GM13976 (cell line): ENCODE results near the gene HSF2BP.
"Not testable (repeated sequence)": the region's sequence is repeated elsewhere in the genome, so short reads cannot be mapped to it uniquely, and the experiment has no call there.

ENCODE experiments used
- DNase-seq: peaks from one replicate; pipeline ENCODE4 v3.0.0; 2012; ENCODE audit warnings: low spot score
- in situ Hi-C: fragments of 300-500 bp; cut with MboI; formaldehyde crosslinking; loops from one replicate; pipeline ENCODE4 v1.12.0; 2022; ENCODE audit warnings: low sequenced_read_pairs, mixed read lengths, inconsistent platforms; ENCODE audit not compliant: unreplicated experiment

Gene HSF2BP

DNA sequence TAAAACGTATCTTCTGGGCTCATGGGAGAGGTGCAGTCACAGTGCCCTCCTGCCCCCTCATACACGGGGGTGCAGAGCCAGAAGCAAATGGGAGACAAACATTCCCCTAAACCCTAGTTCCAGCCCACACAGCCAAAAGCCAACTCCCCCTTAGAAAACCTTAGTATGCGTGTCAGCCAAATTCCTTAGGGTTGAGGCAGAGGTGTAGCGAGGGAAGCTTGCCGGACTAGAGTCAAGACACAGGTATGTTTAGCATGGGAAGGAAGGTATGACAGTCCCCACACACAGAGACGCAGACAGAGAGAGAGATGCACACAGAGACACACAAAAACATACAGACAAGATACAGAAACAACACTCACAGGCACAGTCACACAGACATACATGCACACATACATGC, 141.6 kb downstream of the HSF2BP start:
- in situ Hi-C loops, DNase-seq: not testable (repeated sequence)

DNA sequence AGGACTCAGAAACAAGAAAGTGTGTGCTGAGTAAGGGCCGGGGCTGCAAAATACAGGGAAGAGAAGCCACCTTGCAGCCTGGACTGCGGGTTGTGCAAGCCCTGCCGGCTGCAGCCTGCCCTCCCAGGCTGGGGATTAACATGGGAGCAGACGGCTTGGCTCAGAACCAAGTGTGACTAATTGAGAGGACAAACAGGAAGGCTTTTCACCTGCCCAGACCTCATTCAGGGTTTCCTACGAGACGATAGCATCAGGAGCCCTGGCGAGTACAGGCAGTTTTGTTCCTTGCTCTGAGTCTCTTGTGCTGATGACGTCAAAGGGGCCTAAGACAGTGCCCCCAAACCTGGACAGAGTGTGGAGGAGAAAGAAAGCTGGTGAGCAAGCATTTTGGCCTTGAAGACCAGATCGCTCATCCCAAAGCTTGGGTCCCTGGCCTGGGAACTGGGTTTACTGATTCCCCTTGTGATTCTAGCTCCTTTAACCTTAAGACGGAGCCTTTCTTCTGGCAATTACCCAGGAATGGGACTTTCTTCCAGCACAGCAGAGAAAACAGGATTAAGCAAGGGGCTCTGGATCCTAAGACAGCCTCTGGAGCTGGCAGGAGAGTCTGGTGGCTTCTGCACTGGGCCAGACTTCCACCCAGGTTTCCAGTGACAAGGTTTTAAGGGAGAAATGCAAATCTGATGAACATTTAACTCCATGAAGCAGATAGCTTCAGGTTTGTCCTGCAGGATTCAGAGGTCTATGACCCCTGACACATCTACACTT, 142.2 kb downstream of the HSF2BP start:
- DNase-seq, in situ Hi-C loops: not testable (repeated sequence)

DNA sequence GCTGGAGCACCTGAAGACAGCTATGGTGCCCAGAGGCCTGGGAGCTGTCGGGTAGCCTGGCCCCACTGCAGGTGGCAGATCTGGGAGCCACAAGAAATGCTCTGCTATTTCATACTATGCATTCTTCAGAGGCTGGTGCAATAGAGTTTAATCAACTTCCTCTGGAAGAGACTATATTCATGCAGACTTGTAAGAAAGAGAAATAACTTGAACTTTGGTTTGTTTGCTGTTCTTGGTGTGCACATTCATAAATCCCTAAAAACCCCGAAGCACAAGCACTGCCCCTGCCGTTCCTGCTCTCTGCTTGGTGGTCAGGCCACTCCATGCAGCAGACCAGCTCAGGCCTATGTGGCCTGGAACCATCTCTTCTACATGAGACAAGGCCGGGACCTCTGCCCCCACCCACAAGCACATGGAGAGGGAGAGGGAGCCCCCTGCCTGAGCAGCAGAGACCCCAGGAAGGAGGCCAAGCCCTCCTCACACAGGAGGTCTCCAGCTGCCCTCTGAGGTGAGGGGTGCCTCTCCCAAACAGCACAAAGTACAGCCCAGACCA, 142.9 kb downstream of the HSF2BP start:
- in situ Hi-C loops, DNase-seq: not testable (repeated sequence)

DNA sequence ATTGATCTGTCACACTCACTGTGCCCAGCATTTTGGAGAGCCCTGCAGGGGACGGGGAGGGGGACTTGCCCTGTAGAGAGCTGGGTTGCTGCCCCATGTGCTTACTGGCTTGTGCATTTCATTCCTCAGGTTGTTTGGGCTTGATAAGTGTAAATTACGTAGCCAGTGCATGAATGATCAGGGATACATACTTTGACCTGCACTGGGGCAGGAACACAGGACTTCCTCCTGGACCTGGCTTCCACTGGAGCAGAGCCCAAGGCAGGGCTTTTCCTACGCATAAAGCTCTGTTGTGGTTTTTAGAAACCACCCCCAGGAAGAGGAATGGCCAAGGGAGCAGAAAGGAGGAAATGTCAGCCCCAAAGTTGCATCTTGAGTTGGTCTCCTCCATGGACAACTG, 144.5 kb downstream of the HSF2BP start:
- not testable (repeated sequence) for DNase-seq

DNA sequence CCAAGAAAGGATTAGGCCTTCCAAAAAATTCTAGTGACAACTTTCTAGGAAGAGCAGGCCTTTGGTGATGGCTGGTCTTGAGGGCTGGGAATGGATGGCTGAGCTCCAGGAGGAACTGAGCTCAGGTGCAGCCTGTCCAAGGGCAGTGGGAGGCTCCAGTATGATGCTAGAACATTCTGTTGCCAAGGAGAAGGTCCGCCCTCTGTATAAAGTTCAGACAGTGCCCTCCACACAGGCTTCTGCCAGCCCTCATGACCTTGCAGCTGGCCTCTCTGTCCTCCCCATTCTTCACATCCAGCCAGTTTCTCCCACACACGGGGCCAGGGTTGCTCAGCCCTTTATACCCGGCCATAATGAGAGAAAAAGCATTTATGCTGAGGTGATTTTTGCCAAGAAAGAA, 146.3 kb downstream of the HSF2BP start:
- DNase-seq, result not testable (repeated sequence)

More for the DNA sequence above, 144.5 kb downstream of the HSF2BP start:
- in situ Hi-C loops, result not testable (repeated sequence)

DNA sequence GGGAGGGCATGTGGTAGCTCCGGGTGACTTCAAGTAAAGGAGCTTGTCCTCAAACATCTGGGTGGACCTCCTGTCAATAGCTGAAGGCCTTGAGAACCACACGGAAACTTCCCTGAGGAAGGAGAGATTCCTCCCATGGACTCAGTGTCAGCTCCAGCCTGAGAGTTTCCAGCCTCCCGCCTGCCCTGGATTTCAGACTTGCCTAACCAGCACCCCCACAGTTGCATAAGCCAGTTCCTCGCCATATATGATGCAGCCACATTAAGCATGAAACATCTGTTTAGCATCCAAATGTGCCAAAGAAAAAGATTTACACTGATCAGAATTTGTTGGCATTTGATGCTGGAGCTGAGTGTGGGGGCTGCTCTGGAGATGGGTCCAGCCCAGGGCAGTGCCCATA, 148.1 kb downstream of the HSF2BP start:
- DNase-seq, in situ Hi-C loops: not testable (repeated sequence)

More for the DNA sequence above, 146.3 kb downstream of the HSF2BP start:
- in situ Hi-C loops, result not testable (repeated sequence)

DNA sequence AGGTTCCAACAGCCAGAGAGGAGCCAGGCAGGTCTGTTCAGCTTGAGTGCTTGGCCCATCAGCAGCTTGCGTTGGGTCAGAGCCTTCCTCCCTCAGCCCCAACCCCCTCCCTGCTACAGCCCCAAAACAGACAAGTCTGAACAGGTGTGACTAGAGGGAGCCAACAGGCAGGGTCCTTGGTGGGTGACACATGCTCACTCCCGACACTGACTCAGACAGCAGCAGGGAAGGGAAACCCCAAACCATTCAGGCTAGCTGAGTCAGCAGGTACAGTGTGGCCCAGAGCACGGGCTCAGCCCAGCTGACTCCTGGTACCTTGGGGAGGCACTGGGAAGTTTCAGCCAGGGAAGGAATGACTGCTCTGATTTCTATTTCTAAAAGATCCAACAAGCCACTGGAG, 148.6 kb downstream of the HSF2BP start:
- in situ Hi-C loops, DNase-seq: not testable (repeated sequence)

DNA sequence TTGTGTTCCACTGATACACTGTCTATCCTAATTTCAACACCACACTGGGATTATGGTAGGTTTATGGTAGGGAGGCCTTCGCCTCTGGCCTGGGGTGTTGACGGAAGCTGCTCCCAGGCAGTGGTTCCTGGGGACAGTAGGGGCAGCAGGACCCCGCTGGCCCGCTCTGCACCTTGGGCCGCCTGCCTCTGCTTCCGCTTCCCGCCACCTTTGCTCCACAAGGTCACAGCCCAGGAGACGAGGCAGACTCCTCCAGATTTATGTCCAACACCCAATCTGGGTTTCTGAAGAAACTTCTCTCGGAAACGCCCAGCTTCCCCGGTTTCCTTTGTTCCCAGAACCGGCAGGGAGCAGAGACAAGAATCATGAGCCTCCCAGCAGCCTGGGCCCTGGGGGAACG, 155.4 kb downstream of the HSF2BP start:
- in situ Hi-C loops, DNase-seq: not testable (repeated sequence)

DNA sequence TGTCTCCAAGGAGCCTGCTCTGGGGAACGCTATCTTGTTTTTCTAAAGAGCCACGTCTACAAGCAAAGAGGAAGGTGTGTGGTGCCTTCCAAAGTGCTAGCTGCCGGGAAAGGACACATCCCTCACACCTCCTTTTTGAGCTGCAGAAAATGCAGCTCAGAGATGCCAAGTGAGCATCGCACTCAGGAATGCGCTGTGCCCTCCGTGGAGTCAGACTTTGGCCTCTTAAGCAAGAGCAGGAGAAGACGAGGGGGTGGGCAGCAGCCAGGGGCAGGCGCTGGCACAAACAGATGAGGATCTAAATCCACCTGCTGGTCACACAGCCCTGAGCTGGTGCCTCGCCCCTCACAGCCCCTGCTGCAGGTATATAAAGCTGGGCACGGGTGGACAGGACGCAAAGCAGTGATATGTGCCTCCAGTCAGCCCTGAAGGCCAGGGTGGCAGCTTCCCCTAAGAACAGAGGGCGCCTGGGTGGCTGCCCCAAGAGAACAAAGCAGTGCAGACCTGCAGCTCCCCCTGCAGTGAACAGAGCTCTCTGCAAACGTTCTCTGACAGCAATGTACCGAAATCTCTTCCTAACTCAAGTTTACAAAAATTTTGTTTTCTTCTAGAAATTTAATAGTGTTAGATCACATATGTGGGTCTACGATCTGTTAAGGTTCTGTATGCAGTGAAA, 156.1 kb downstream of the HSF2BP start:
- in situ Hi-C loops, DNase-seq: not testable (repeated sequence)

DNA sequence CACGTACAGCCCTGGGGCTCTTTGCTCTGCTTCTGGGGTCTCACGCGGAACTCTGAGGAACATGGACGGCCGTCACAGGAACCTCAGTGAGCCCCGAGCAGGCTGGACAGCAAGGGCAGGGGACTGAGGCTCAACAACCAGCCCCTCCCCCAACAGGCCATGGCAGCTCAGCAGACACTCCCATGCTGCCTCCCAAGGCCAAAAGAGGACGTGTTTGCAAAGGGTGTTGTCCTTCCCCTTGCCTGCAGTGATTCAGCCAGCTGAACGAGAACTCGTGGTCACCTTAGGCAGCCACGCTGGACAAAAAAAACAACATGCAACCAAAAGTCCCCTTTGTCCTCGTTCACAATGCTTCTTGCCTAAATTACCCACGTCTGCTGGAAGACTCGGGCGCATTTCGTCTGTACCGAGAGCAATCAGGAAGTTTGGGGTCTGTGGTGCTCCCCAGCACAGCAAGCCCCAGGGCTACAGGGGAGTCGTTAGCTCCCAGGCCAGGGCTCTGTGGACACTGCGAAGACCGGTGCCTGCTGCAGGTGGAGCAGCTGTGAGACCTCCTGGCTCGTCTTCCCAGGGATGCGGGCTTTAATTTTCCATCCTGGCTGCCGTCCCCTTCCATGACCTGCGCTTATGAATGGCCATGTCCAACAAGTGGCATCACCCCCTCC, 156.7 kb downstream of the HSF2BP start:
- in situ Hi-C loops, DNase-seq: not testable (repeated sequence)

DNA sequence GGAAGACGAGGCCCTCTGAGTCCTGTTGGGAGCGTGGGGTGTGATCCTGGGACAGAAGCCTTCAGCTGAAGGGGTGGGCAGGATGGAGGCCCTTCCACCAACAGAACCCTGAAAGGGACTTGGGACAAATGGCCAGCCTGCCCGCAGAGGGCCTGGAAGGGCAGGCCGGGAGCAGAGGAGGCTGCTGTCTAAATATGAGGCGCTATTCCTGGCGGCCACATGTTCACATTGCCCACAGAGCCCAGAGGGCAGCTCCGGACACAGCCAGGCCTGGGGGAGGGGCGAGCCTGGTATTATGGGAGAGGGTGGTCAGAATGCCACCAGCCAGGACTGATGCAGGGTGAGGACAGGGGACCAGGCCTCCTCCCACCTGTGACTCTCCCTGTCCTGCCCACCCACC, 160.4 kb downstream of the HSF2BP start:
- DNase-seq, in situ Hi-C loops: not testable (repeated sequence)

DNA sequence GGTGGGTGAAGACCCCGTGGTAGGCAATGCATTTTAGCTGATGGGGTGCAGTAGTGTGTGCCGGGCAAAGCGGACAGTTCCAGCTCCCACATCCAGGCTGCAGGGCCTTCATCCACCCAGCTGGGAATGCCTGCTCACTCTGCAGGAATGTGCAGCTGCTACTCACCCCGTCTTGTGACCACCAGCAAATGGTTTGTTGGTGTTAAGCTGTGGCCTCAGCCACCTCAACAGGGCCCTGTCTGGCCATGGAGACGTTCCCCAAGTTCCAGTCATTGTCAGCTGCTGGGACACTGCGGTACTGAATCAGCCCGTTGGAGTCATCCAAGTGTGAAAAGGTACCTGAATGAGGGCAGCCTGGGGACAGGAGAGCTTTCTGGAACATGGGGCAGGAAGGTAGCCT, 161.2 kb downstream of the HSF2BP start:
- DNase-seq, in situ Hi-C loops: not testable (repeated sequence)

DNA sequence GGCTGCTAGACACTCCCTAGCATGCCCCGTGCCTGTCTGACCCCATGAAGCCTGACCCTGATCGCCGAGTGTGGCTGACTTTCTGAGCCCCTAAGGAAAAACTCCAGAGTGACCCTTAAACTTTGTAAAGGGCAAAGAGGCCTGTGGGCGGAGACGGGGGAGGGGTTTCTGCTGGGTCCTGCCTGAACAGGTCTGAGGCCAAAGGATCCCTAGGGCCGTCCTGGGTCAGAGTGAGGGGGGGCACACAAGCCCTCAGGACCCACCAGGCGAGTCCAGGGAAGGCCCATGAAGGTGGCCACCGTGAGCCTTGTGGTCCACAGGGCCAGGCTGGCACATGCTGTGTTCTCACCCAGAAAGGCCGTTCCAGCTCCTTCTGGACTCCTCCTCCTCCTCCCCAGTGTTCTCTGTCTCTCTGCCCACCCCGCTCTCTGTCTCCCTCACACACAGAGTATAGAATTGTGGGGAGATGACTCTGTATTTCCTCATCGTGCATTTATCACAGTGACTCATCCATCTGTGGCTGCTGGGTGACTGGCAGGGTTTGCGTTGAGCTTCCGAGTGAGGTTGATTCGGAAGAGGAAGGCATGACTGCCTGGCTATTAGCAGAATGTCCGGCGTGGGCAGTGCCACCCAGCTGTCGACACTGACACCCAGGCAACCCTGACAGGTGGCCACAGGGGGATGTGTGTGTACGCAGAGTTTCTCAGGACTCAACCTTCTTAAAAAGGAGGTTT, 164.8 kb downstream of the HSF2BP start:
- DNase-seq, in situ Hi-C loops: not testable (repeated sequence)

DNA sequence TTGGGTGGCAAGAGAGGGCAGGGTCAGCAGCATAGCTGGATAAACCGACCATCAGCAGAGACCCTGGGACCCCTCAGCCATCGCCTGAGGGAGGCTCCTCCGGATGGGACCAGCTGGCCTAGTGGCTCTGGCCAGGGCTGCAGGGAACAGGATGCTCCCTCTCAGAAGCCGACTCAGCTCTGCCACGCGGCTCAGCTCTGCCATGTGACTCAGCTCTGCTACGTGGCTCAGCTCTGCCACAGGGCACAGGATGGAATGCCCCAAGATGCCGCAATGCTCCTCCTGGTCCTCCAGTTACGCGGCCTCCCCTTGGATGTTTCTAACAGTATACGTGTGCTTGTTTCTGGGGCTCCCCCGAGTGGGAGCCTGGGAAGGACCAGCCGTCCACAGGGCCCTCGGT, 165.8 kb downstream of the HSF2BP start:
- in situ Hi-C loops, DNase-seq: not testable (repeated sequence)

DNA sequence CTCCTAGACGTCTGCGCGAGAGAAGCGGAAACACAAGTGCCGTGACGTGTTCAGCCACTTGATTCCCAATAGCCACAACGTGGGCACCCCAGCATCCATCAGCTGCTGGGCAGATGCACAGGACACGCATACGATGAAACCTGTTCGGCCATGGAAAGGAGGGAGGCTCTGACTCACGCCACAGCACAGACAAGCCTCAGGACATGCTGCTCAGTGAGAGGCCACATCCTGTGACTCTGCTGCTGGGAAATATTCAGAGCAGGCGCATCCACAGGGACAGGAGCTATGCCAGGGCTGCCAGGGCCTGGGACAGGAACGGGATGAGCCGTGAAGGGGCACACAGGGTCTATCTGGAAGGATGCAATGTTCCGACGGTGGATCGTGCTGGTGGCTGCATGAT, 171.1 kb downstream of the HSF2BP start:
- in situ Hi-C loops, DNase-seq: not testable (repeated sequence)

DNA sequence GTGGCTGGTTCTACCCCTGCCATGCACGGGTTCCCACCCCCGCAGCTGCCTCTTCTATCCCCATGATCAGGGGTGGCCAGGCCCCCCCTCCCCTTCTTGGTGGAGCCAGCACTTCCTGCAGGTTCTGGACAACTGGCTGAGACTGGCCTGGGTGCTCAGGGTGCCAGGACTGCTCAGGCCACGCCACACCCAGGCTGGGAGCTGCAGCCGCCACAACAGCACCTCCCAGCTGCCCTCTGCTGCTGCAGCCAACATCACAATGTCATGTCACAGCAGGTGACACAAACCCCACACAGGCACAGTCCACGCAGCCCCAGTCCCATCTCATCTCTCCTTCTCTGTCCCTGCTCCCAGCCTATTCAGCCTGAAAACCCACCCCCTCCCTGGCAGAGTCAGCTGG, 173.2 kb downstream of the HSF2BP start:
- in situ Hi-C loops, DNase-seq: not testable (repeated sequence)

DNA sequence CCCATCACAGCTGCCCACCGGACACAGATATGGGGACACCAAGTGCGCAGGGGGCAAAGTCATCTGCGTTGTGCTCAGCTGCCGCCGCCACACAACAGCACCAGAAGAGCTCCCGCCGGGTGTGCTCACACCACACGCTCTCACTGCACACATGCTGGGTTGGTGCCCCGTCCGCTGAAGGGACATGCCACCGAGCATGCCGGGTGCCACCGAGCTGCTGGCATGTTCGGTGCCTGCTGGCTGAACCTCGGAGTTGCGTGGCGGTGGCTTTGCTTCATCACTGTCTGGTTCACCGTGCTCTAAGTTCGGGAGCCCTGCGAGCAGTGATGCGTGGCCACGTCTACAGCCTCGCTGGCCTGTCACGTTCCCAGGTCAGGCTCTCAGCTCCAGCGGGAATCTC, 174.3 kb downstream of the HSF2BP start:
- in situ Hi-C loops, DNase-seq: not testable (repeated sequence)

DNA sequence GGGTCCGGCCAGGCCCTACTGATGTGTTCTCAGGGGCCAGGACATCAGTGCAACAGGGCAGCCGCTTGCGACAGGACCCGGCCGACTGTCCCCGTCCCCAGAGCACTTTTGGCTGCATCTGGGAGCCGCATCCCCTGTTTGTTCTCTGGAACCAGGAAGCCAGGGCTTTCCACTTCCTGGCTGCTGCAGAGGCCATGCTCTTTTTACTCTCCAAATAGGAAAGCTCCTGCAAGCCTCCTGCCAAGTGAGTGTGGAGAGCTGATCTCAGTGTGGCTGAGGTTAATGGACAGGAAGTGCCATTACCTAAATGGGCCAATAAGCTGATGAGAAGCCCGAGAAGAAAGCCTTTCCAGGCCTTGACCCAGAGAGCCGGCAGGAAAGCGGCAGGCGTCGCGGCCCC, 180.1 kb downstream of the HSF2BP start:
- in situ Hi-C loops, DNase-seq: not testable (repeated sequence)
